ENCODE measurements around the gene TMEM179. TPM values are rescaled to one million over a fixed set of nuclear protein-coding genes. Genes with fewer than 3 reads are reported as not detected.

TMEM179 gene
- polyA plus RNA-seq, 1 donor from 2014 or later, result 20.3 TPM

- TF ChIP-seq RAD21 (conservative IDR thresholded peaks at IDR 0.05) (no peak), CTCF (IDR thresholded peaks at IDR 0.05; ENCODE audit: poor library complexity, severe bottlenecking) (no peak), SMC3 (conservative IDR thresholded peaks at IDR 0.05; ENCODE audit: poor library complexity) (no peak), EZH2 (IDR thresholded peaks at IDR 0.05; ENCODE audit: borderline replicate concordance, insufficient read depth, low read length, poor library complexity, severe bottlenecking) (no peak), EP300 (conservative IDR thresholded peaks at IDR 0.05; ENCODE audit: poor library complexity, severe bottlenecking) (no peak), POLR2AphosphoS5 (IDR thresholded peaks at IDR 0.05) (no peak), TAF1 (IDR thresholded peaks at IDR 0.05; ENCODE audit: low read depth) (no peak), REST (IDR thresholded peaks at IDR 0.05; ENCODE audit: borderline replicate concordance) (no peak), MXI1 (conservative IDR thresholded peaks at IDR 0.05; ENCODE audit: poor library complexity, severe bottlenecking) (no peak)
- H3K79me2 ChIP-seq (replicated peaks; ENCODE audit: insufficient read depth, low read length), result no peaks in the 10 kb centered on the region
- H3K4me2 ChIP-seq (ENCODE audit: low read length), result no peak overlapping the region
Observed at GRCh38 chr14:104561124-104561557, 43.4 kb downstream of the TMEM179 start.

GRCh38 chr14:104560586-104560945 is 44.0 kb downstream of the TMEM179 start:
- Histone ChIP-seq H4K20me1 (ENCODE audit: insufficient read depth) (no peaks in the 10 kb centered on the region), H3F3A (ENCODE audit: insufficient read depth, low read length, poor library complexity, severe bottlenecking) (no peaks in the 10 kb centered on the region), H3K27me3 (ENCODE audit: insufficient read depth, low read depth, low read length) (no peaks in the 10 kb centered on the region), H3K9ac (ENCODE audit: low read length) (no peak overlapping the region), H3K4me2 (ENCODE audit: low read length) (no peak overlapping the region), H3K9me2 (ENCODE audit: insufficient read depth, low read length) (no peaks in the 10 kb centered on the region), H3K9me3 (ENCODE audit: low read length) (no peaks in the 10 kb centered on the region), H3K79me2 (replicated peaks; ENCODE audit: insufficient read depth, low read length) (no peaks in the 10 kb centered on the region), H2AFZ (ENCODE audit: low read depth, low read length) (no peak overlapping the region), H3K36me3 (ENCODE audit: insufficient read depth, low read length) (no peaks in the 10 kb centered on the region), H3K4me3 (ENCODE audit: low read length) (no peak overlapping the region), H3K27ac (ENCODE audit: low read length) (no peak overlapping the region)
- TF ChIP-seq EP300 (conservative IDR thresholded peaks at IDR 0.05; ENCODE audit: poor library complexity, severe bottlenecking) (no peak), EZH2 (IDR thresholded peaks at IDR 0.05; ENCODE audit: borderline replicate concordance, insufficient read depth, low read length, poor library complexity, severe bottlenecking) (no peak), POLR2AphosphoS5 (IDR thresholded peaks at IDR 0.05) (no peak), REST (IDR thresholded peaks at IDR 0.05; ENCODE audit: borderline replicate concordance) (no peak), TAF1 (IDR thresholded peaks at IDR 0.05; ENCODE audit: low read depth) (no peak), MXI1 (conservative IDR thresholded peaks at IDR 0.05; ENCODE audit: poor library complexity, severe bottlenecking) (no peak), RAD21 (conservative IDR thresholded peaks at IDR 0.05) (no peak), CTCF (IDR thresholded peaks at IDR 0.05; ENCODE audit: poor library complexity, severe bottlenecking) (no peak)

More at GRCh38 chr14:104561124-104561557, 43.4 kb downstream of the TMEM179 start:
- Histone ChIP-seq H3K9me2 (ENCODE audit: insufficient read depth, low read length) (no peaks in the 10 kb centered on the region), H4K20me1 (ENCODE audit: insufficient read depth) (no peaks in the 10 kb centered on the region), H3K27ac (ENCODE audit: low read length) (no peak overlapping the region), H3K9me3 (ENCODE audit: low read length) (no peaks in the 10 kb centered on the region), H3K9ac (ENCODE audit: low read length) (no peak overlapping the region), H3K4me3 (ENCODE audit: low read length) (no peak overlapping the region), H3K36me3 (ENCODE audit: insufficient read depth, low read length) (no peaks in the 10 kb centered on the region), H2AFZ (ENCODE audit: low read depth, low read length) (no peak overlapping the region), H3K27me3 (ENCODE audit: insufficient read depth, low read depth, low read length) (no peaks in the 10 kb centered on the region), H3F3A (ENCODE audit: insufficient read depth, low read length, poor library complexity, severe bottlenecking) (no peaks in the 10 kb centered on the region)

All from neural cell (in vitro differentiated cells).